Middle frontal gyrus (tissue), 1 donor: ENCODE data around the gene ACHE.
"Not testable (repeated sequence)": the region's sequence is repeated elsewhere in the genome, so short reads cannot be mapped to it uniquely, and the experiment has no call there.

Experiments
- DNase-seq: peaks from one replicate; pipeline ENCODE4 v3.0.0-alpha.2; 2015; ENCODE audit warnings: low spot score; ENCODE audit errors: extremely low spot score

ACHE gene

DNA sequence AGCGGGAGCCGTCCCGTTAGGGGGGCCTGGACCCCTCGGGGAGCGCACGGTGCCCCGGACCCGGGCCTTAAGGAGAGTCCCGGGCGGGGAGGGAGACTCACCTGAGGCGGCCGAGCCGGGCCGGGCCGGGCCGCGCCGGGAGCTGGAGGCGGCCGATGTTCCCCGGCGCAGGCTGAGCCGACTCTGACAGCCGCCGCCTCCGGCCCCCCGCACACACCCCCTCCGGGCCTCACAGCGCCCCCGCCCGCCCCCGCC, at the start of gene ACHE:
ACHE (minus strand) TSS at position 188 of the 255 bp plus-strand sequence. CDS start 1,656 bp downstream, outside the sequence.
- no peak for DNase-seq

DNA sequence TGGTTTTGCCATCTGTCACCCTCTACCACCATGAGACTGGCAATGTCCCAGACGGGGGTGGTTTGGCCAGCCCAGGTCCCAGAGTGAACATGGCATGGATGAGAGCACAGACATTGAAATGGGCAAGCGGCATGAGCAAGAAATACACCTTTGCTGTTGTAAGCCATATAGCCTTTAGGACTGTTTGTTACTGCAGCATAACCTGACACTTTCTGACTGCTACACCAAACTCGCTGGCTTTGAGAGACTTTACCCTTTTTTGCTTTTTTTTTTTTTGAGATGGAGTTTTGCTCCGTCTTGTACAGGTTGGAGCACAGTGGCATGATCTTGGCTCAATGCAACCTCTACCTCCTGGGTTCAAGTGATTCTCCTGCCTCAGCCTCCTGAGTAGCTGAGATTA, 48.5 kb upstream of the ACHE start:
- DNase-seq = no peak

DNA sequence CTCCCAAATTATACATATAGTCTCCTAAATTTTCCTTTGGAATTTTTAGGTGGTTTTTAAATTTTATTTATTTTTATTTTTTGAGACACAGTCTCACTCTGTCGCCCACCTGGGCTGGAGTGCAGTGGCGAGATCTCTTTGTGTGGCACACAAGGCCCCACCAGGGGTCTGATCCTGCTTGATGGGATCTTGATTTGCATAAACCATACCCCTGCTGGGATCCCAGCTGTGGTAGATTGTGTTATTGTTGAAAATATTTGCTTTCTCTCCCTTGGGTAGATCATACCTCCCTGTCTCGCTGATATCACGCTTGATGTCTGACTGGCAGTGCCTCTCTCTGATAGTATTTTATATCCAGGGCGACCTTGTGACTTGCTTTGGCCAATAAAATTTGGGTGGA, 48.0 kb upstream of the ACHE start:
- DNase-seq = no peak

DNA sequence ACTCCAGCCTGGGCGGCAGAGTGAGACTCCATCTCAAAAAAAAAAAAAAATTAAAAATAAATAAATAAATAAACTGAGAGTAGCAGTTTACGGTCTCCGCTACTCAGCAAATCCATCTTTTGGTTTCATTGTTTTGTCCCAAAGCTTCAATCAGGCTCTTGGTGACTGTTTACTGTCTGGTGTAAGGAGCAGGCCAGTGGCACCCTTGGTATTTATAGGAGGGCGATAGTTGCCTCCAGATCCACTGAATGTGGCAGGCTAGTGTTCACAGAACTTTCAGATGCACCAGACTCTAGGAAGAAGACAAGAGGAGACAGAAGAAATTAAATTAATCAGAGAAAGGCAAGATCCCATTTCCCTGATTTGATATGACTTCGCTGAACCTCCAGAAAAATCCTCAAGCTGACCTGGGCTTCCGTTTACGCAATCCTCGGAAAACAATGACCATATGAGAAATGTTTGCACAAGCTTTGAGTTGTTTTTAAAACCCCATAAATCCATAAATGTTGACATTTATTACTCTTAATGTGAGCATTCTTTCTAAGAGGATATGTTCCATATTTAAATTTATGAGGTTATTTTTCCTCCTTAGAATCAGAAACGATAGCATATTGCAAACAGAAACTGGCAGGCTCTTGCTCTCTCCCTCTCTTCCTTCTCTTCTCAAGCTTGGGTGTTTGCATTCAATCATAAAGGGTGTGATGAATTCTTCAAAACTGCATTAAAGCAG, 46.5 kb upstream of the ACHE start:
- DNase-seq = no peak

DNA sequence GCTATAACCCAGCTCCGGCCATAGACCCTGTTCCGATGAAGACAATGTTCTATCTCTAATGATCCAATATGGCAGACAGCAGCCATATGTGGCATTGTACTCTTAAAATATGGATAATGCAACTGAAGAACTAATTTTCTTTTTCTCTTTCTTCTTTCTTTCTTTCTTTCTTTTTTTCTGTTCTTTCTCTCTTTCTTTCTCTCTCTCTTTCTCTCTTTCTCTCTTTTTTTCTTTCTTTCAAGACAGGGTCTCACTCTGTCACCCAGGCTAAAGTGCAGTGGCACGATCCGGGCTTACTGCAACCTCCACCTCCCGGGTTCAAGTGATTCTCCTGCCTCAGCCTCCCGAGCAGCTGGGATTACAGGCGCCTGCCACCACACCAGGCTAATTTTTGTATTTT, 40.5 kb upstream of the ACHE start:
- DNase-seq = not testable (repeated sequence)

DNA sequence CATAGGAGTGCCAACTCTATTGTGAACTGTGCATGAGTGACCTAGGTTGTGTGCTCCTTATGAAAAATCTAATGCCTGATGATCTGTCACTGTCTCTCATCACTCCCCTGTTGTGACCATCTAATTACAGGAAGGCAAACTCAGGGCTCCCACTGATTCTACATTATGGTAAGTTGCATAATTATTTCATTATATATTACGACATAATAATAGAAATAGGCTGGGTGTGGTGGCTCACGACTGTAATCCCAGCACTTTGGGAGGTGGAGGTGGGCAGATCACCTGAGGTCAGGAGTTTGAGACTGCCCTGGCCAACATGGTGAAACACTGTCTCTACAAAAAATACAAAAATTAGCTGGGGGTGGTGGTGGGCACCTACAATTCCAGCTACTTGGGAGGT, 39.7 kb upstream of the ACHE start:
- DNase-seq = not testable (repeated sequence)

- DNase-seq = no peak
These were observed 38.0 kb upstream of the ACHE start for GRCh38 chr7:100933734-100934133.

DNA sequence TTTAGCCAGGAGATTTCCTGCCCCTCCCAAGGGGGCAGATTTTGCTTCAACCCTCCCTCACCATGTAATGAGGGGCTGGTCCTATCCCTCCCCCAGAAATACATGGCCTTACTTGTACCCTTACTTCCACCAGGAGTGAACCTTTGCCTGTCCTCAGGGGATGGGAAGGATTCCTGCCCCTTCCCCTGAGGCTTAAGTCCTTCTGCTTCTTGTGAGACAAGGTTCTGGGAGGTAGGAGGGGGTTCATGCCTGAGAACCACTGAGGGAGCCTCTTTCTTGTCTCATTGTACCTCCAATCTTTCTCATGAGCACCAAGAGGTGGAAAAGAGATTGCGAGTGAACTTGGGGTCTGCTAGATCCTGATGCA, 34.1 kb upstream of the ACHE start:
- no peak for DNase-seq

DNA sequence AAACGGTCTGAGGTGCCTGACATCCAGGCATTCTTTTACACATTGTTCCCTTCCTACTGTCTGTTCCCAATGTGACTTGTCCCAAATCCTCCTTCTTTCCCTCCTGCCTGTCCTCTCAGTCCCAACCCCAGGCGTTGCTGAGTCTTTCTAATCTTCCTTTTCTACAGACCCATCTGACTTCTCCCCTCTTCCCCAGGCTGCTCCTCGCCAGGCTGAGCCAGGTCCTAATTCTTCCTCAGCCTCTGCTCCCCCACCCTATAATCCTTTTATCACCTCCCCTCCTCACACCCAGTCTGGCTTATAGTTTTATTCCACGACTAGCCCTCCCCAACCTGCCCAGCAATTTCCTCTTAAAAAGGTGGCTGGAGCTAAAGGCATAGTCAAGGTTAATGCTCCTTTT, 27.9 kb upstream of the ACHE start:
- DNase-seq = not testable (repeated sequence)

GRCh38 chr7:100921039-100921438, 25.4 kb upstream of the ACHE start:
- no peak for DNase-seq

DNA sequence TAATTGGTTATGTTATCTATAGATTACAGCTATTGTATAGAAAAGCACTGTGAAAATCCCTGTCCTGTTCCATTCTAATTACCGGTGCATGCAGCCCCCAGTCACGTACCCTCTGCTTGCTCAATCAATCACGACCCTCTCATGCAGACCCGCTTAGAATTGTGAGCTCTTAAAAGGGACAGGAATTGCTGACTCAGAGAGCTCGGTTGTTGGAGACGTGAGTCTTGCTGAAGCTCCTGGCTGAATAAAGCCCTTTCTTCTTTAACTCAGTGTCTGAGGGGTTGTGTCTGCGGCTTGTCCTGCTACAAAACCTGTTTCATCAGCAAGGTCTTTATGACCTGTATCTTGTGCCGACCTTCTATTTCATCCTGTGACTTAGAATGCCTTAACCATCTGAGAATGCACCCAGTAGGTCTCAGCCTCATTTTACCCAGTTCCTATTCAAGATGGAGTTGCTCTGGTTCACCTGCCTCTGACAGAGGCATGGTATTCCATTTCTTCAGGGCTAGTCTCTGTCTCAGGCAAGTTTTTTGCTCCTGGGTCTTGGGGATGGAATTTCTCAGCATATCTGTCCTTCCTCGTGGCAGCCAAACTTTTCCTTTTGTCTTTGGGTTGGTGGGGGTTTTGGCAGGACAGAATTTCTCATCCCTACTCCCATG, 24.2 kb upstream of the ACHE start:
- DNase-seq = not testable (repeated sequence)

DNA sequence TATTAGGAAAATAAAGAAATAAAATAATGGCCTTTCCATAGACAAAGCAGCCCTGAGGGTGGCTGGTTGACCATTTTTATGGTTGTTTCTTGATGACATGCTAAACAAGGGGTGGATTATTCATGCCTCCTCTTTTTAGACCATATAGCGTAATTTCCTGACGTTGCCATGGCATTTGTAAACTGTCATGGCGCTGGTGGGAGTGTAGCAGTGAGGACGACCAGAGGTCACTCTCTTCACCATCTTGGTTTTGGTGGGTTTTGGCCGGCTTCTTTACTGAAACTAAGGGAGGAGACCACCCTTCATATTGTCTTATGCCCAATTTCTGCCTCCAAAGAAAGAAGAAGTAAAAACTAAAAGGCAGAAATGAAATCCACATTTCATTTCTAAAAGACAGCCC, 23.6 kb upstream of the ACHE start:
- not testable (repeated sequence) for DNase-seq

DNA sequence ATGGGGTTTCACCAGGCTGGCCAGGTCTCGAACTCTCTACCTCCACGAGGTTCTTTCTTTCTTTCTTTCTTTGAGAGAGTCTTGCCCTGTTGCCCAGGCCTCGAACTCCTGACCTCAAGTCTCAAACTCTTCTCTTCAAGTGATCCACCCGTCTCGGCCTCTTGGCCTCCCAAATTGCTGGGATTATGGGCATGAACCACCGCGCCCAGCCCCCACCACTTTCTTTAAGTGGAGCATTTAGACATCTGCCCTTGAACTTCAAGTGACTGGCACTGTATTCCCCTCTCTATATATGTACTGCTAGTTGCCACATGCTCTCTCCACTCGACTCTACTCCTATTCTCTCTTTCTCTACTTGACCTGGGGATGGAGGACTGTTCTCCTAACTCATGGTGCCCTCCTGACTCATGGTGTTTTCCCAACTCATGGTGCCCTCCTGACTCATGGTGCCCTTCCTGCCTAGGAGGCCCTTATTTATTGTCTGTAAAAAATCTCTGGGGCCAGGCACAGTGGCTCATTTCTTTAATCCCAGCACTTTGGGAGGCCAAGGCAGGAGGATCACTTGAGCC, 19.3 kb upstream of the ACHE start:
- no peak for DNase-seq

DNA sequence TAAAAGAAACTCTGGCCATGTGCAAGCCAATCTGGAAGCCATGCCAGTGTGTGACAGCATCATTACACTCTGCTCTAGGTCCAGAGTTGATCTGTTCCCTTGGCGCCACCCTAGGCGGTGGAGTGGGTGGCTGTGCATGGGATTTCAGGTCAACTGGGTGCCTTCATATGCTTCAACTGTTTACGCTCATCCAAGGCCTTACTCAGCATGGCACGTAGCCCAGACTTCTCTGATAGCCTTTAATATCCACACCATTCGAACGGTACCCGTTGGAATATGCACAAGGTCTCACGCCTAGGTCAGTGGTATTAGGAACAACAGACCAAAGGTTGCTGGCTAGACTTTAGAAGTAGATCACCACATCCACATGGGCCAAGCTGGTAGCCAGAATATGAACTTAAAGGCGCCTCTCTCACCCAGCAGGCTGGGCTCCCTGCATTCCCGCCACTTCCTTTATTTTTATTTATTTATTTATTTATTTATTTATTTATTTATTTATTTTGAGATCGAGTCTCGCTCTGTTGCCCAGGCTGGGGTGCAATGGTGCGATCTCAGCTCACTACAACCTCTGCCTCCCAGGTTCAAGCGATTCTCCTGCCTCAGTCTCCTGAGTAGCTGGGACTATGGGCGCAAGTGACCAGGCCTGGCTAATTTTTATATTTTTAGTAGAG, 18.7 kb upstream of the ACHE start:
- no peak for DNase-seq

DNA sequence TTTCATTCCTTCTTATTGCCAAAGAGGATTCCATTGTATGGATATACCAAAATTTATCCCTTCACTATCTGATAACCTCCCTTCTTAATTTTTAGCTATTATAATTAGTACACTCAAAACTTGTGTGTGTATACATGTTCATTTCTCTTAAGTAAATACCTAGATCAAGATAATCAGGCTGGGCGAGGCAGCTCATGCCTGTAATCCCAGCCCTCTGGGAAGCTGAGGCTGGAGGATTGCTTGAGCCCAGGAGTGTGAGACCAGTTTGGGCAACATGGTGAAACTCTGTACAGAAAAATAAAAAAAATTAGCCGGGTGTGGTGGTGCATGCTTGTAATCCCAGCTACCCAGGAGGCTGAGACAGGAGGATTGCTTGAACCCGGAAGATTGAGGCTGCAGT, 15.8 kb upstream of the ACHE start:
- no peak for DNase-seq

GRCh38 chr7:100910443-100910842, 14.8 kb upstream of the ACHE start:
- not testable (repeated sequence) for DNase-seq

DNA sequence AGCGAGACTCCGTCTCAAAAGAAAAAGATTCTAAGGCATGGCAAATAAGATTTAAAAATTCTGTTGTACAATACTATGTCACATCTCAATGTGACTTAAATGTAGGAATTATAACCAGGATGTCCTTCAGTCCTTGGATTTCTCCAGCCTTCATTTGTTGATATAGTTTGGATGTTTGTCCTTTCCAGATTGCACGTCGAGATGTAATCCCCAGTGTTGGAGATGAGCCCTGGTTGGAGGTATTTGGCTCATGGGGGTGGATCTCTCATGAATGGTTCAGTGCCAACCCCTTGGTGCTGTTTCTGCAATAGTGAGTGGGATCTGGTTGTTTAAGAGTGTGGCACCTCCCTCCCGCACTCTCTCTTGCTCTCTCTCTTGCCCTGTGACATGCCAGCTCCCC, 12.8 kb upstream of the ACHE start:
- DNase-seq = no peak

DNA sequence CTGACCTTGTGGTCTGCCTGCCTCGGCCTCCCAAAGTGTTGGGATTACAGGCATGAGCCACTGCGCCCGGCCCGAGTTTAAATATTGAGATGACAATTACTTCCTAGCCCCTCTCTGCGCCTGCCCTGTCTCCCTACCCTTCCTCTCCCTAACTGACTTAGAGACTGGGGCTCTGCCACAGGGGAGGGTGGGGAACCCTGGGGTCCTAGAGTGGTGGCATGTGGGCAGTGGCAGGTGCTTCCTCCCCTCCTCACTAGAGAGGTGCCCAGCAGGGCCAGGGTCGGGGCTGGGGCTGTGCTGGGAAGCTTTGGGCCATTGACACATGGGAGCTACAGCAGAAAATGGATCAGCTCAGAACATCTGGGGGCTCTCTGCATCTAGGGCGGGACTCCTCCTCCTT, 7.0 kb upstream of the ACHE start:
- no peak for DNase-seq

DNA sequence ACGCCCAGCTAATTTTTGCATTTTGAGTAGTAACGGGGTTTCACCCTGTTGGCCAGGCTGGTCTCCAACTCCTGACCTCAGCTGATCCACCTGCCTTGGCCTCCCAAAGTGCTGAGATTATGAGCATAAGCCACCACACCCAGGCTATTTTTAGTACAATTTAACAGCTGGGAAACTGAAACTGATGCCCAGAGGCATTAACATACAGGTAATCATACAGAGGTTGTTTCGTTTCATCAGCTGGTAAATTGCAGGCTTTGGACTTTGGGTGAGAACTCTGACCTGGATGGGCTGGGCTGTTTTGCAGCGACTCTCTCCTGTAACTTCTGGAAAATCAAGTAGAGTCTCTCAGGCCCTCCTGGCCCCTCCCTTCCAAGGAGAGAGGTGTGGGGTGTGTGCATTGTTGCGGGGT, 6.2 kb upstream of the ACHE start:
- DNase-seq = no peak

- no peak for DNase-seq
These were observed 5.3 kb upstream of the ACHE start for GRCh38 chr7:100900978-100901377.

GRCh38 chr7:100899432-100899831, 3.7 kb upstream of the ACHE start:
- DNase-seq = no peak

DNA sequence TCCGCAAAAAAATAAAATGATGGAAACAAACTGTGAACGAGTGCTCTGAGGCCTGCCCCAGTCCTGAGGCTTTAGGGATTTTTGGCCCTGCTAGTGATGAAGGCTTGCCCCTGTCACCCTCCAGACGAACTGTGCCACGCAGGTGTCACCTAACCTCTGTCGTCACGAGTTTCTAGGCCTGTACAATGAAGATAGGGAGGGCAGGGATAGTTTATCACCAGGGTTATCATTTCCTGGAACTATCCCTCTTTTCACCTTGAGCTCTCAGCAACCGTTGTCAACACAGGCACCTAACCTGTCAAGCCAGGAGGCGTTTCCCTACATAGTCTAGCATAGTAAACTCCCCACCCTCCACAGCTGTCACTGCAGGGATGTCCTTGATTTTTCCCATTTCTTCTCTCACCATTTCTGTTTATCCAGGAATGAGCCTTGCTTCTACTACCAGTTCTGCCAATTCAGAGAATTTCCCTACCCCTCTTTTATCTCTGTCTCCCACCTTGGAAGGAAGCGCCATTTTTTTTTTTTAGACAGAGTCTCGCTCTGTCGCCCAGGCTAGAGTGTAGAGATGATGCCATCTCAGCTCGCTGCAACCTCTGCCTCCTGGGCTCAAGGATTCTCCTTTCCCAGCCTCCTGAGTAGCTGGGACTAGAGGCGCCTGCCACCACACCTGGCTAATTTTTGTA, 2.2 kb upstream of the ACHE start:
- DNase-seq = no peak
